Fibroblast of lung (primary cell): ENCODE measurements around the gene FMNL2. TPM values are rescaled to one million over a fixed set of nuclear protein-coding genes. Genes with fewer than 3 reads are reported as not detected.

Experiments used
- DNase-seq, 2 donors: peaks; one replicate each; pipeline versions ENCODE4 v3.0.0 to v3.0.0-alpha.2; 2010; ENCODE audit warnings: low read depth in 2 of 2
- H2AFZ ChIP-seq: 2 replicates; pipeline ENCODE4 v1.5.1; 2012; ENCODE audit warnings: low read length, control low read depth, inconsistent platforms
- H3K27ac ChIP-seq: 2 replicates; pipeline ENCODE4 v1.5.1; 2011; ENCODE audit warnings: low read length, control low read depth; ENCODE audit not compliant: insufficient read depth
- H3K27me3 ChIP-seq: 2 replicates; pipeline ENCODE4 v1.5.1; 2011; ENCODE audit warnings: mild to moderate bottlenecking, low read length; ENCODE audit not compliant: control insufficient read depth, insufficient read depth
- H3K36me3 ChIP-seq: 2 replicates; pipeline ENCODE4 v1.5.1; 2011; ENCODE audit warnings: low read length; ENCODE audit not compliant: control insufficient read depth, insufficient read depth
- H3K4me1 ChIP-seq: 2 replicates; pipeline ENCODE4 v1.5.1; 2011; ENCODE audit warnings: low read length; ENCODE audit not compliant: control insufficient read depth, insufficient read depth; ENCODE audit errors: extremely low read depth
- H3K4me2 ChIP-seq: 2 replicates; pipeline ENCODE4 v1.5.1; 2011; ENCODE audit warnings: low read length, control low read depth; ENCODE audit not compliant: insufficient read depth; ENCODE audit errors: extremely low read depth
- H3K4me3 ChIP-seq, 4 experiments: fragments of 200-600 bp in 1 of 4; sonication (generic) in 1 of 4; replicated peaks in 1 of 4; 2 replicates each; pipeline ENCODE4 v1.5.1; 2011 to 2016; ENCODE audit warnings: low read length in 4 of 4, low read depth in 3 of 4, mild to moderate bottlenecking in 3 of 4, control low read depth in 2 of 4, inconsistent platforms in 1 of 4, mixed read lengths in 1 of 4; ENCODE audit not compliant: insufficient read depth in 1 of 4; ENCODE audit errors: control extremely low read depth in 1 of 4
- H3K79me2 ChIP-seq: 2 replicates; pipeline ENCODE4 v1.5.1; 2012; ENCODE audit warnings: mild to moderate bottlenecking, low read length, inconsistent platforms; ENCODE audit not compliant: control insufficient read depth, insufficient read depth
- H3K9ac ChIP-seq: 2 replicates; pipeline ENCODE4 v1.5.1; 2011; ENCODE audit warnings: mild to moderate bottlenecking, low read length, control low read depth; ENCODE audit not compliant: insufficient read depth
- H3K9me3 ChIP-seq: 2 replicates; pipeline ENCODE4 v1.5.1; 2012; ENCODE audit warnings: low read depth, low read length; ENCODE audit not compliant: control insufficient read depth, insufficient read depth
- H4K20me1 ChIP-seq: 2 replicates; pipeline ENCODE4 v1.5.1; 2011; ENCODE audit warnings: low read length; ENCODE audit not compliant: control insufficient read depth, insufficient read depth; ENCODE audit errors: extremely low read depth
- EZH2 ChIP-seq: IDR thresholded peaks from 2 replicates; pipeline ENCODE4 v1.5.1; 2012; ENCODE audit warnings: low read length, control low read depth, mild to moderate bottlenecking; ENCODE audit errors: missing control alignments
- polyA plus RNA-seq, 2 donors: library from polyadenylated mRNA; depleted of rRNA in 1 of 2; stranded (reverse) in 1 of 2; unstranded in 1 of 2; fragments of >200 nt; gene quantifications; 2 replicates each; pipeline ENCODE4 v1.2.1, GENCODE V29; 2011 to 2012; ENCODE audit warnings: missing spikeins in 1 of 2
- total RNA-seq: library from RNA; depleted of rRNA; stranded (reverse); fragments of >200 nt; gene quantifications from 2 replicates; pipeline ENCODE4 v1.2.1, GENCODE V29; 2014
- TF ChIP-seq, protein P1 (sequence below), 2 donors: IDR thresholded peaks in 1 of 2; conservative IDR thresholded peaks in 1 of 2; 1 replicate in 1 of 2; 2 replicates in 1 of 2; pipeline ENCODE4 v1.5.1; 2011 to 2012; ENCODE audit warnings: low read length in 2 of 2, control low read depth in 1 of 2, inconsistent platforms in 1 of 2, low read depth in 1 of 2, mild to moderate bottlenecking in 1 of 2

FMNL2 gene
- total and polyA plus RNA-seq, 2 donors (not counting 1 experiment from before 2014, with no cell fraction given), result 12.0 to 30.2 TPM

DNA sequence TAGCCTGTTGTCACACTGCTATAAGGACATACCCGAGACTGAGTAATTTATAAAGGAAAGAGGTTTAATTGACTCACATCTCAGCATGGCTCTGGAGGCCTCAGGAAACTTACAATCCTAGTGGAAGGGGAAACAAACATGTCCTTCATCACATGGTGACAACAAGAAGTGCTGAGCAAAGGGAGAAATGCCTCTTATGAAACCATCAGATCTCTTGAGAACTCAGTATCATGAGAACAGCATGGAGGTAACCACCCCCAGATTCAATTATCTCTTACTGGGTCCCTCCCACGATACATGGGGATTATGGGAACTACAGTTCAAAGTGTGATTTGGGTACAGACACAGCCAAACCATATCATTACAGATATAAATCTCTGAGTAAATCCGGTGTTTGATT, 233.6 kb downstream of the FMNL2 start:
- Histone ChIP-seq H3K4me1 (peaks cover 2% of the 10 kb centered on the region), H3K9ac (no peak overlapping the region), H3K4me3 (no peak overlapping the region), H2AFZ (no peak overlapping the region), H4K20me1 (no peaks in the 10 kb centered on the region), H3K9me3 (no peaks in the 10 kb centered on the region), H3K27ac (no peak overlapping the region), H3K27me3 (no peaks in the 10 kb centered on the region), H3K36me3 (no peaks in the 10 kb centered on the region), H3K79me2 (no peaks in the 10 kb centered on the region), H3K4me2 (no peak overlapping the region)
- TF ChIP-seq, protein P1, sequence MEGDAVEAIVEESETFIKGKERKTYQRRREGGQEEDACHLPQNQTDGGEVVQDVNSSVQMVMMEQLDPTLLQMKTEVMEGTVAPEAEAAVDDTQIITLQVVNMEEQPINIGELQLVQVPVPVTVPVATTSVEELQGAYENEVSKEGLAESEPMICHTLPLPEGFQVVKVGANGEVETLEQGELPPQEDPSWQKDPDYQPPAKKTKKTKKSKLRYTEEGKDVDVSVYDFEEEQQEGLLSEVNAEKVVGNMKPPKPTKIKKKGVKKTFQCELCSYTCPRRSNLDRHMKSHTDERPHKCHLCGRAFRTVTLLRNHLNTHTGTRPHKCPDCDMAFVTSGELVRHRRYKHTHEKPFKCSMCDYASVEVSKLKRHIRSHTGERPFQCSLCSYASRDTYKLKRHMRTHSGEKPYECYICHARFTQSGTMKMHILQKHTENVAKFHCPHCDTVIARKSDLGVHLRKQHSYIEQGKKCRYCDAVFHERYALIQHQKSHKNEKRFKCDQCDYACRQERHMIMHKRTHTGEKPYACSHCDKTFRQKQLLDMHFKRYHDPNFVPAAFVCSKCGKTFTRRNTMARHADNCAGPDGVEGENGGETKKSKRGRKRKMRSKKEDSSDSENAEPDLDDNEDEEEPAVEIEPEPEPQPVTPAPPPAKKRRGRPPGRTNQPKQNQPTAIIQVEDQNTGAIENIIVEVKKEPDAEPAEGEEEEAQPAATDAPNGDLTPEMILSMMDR (conservative IDR thresholded peaks at IDR 0.05 in 1 of 2, IDR thresholded peaks at IDR 0.05 in 1 of 2; ENCODE audit: low read depth in 1 of 2, low read length in 2 of 2), result no peak
- no peak for TF ChIP-seq EZH2
- DNase-seq, result no peak

DNA sequence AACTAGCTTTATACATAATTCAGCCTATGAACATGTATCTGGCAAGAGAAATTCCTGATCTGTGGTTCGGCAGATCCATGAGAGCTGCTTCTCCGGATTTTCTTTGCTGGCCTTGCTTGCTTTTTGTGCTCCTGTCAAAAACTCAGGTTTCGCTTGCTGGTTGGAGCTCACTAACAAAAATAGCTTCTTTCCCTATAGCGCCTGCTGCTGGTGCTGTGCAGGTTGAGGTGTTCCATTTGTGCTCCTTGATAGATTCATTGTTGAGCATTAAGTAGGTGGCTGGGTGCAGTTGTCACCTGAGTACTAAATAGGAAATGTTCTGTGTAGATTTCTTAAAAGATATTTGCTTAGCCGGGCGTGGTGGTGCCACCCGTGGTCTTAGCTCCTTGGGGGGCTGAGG, 234.2 kb downstream of the FMNL2 start:
- Histone ChIP-seq H2AFZ (no peak overlapping the region), H3K9me3 (no peaks in the 10 kb centered on the region), H3K79me2 (no peaks in the 10 kb centered on the region), H3K36me3 (no peaks in the 10 kb centered on the region), H3K4me2 (no peak overlapping the region), H3K4me3 (no peak overlapping the region), H3K4me1 (peaks cover 2% of the 10 kb centered on the region), H3K9ac (no peak overlapping the region), H3K27ac (no peak overlapping the region), H4K20me1 (no peaks in the 10 kb centered on the region), H3K27me3 (no peaks in the 10 kb centered on the region)
- no peak for DNase-seq
- TF ChIP-seq, protein P1 (conservative IDR thresholded peaks at IDR 0.05 in 1 of 2, IDR thresholded peaks at IDR 0.05 in 1 of 2; ENCODE audit: low read depth in 1 of 2, low read length in 2 of 2), result no peak
- no peak for TF ChIP-seq EZH2

DNA sequence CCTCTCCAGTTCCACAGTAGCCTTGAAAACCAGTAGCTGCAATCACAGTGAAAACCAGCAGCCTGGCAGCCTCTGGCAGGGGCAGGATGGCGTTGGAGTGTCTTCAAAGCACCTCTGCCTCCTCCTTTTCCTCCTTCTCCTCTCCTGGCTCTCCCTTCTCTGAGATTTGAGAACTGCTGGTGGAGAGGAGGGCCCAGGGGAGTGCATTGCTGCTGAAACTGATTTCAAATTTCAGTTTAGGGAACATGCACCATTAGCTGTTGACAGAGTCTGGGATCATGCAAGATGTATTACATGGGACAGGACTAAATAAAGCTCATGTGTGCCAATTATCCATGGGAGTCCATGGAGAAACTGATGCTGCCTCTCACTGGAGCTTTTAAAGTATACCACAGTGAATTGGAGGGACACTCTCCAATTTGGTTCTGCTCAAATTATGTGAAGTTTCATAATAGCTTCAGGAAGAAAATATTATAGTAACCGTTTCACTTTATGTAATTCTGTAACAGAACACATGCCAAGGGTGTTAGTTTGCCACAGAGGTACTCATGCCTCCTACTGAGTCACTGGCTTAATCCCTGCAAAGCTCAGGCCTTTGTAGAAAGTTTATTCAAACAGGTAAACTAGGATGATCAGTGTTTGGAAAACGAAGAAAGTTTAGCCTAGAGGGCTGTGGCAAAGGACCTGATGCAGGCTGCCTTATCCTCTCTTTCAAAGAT, 236.2 kb downstream of the FMNL2 start:
- no peak overlapping the region for H3K4me2 ChIP-seq

More for the DNA sequence above, 236.2 kb downstream of the FMNL2 start:
- Histone ChIP-seq H3K27ac (no peak overlapping the region), H4K20me1 (no peaks in the 10 kb centered on the region), H3K4me3 (no peak overlapping the region), H3K4me1 (peaks cover 2% of the 10 kb centered on the region), H2AFZ (no peak overlapping the region), H3K27me3 (no peaks in the 10 kb centered on the region), H3K9ac (no peak overlapping the region), H3K79me2 (no peaks in the 10 kb centered on the region), H3K36me3 (no peaks in the 10 kb centered on the region), H3K9me3 (no peaks in the 10 kb centered on the region)
- no peak for DNase-seq
- TF ChIP-seq, protein P1 (conservative IDR thresholded peaks at IDR 0.05 in 1 of 2, IDR thresholded peaks at IDR 0.05 in 1 of 2; ENCODE audit: low read depth in 1 of 2, low read length in 2 of 2), result no peak
- TF ChIP-seq EZH2, result no peak
